H9 (cell line): ENCODE measurements around the gene ODR4. TPM values are rescaled to one million over a fixed set of nuclear protein-coding genes. Genes with fewer than 3 reads are reported as not detected.

Experiments used
- DNase-seq: peaks from one replicate; pipeline ENCODE4 v3.0.0-alpha.2; 2017
- H2AFZ ChIP-seq: one replicate; pipeline ENCODE4 v1.6.1; 2013; ENCODE audit warnings: mild to moderate bottlenecking, low read length, control low read depth, moderate library complexity
- H2AK5ac ChIP-seq: 2 replicates; pipeline ENCODE4 v1.6.1; 2013; ENCODE audit warnings: low read length, control low read depth, mixed read lengths; ENCODE audit not compliant: insufficient read length
- H2BK120ac ChIP-seq: one replicate; pipeline ENCODE4 v1.6.1; 2013; ENCODE audit warnings: low read depth, mild to moderate bottlenecking, low read length, control low read depth, inconsistent platforms; ENCODE audit not compliant: poor library complexity, severe bottlenecking
- H2BK12ac ChIP-seq: 2 replicates; pipeline ENCODE4 v1.6.1; 2013; ENCODE audit warnings: low read length, control low read depth, mixed read lengths, low read depth; ENCODE audit not compliant: insufficient read length
- H2BK15ac ChIP-seq: 2 replicates; pipeline ENCODE4 v1.6.1; 2013; ENCODE audit warnings: low read depth, low read length, control low read depth
- H2BK20ac ChIP-seq: one replicate; pipeline ENCODE4 v1.6.1; 2013; ENCODE audit warnings: low read depth, mild to moderate bottlenecking, low read length, control low read depth, inconsistent platforms; ENCODE audit not compliant: poor library complexity, severe bottlenecking
- H2BK5ac ChIP-seq: 2 replicates; pipeline ENCODE4 v1.6.1; 2013; ENCODE audit warnings: low read length, control low read depth, mixed read lengths; ENCODE audit not compliant: insufficient read length
- H3K14ac ChIP-seq: 2 replicates; pipeline ENCODE4 v1.6.1; 2013; ENCODE audit warnings: low read length, control low read depth; ENCODE audit not compliant: insufficient read depth
- H3K18ac ChIP-seq: 2 replicates; pipeline ENCODE4 v1.6.1; 2013; ENCODE audit warnings: low read depth, mild to moderate bottlenecking, mixed read lengths, low read length, control low read depth; ENCODE audit not compliant: insufficient read length
- H3K23ac ChIP-seq: 2 replicates; pipeline ENCODE4 v1.6.1; 2013; ENCODE audit warnings: low read length, control low read depth, mixed read lengths, low read depth; ENCODE audit not compliant: insufficient read length
- H3K23me2 ChIP-seq: 2 replicates; pipeline ENCODE4 v1.6.1; 2013; ENCODE audit warnings: low read depth, mild to moderate bottlenecking, mixed read lengths, low read length, control low read depth; ENCODE audit not compliant: insufficient read length, poor library complexity, severe bottlenecking
- H3K27ac ChIP-seq: 2 replicates; pipeline ENCODE4 v1.5.1; 2013; ENCODE audit warnings: low read length, control low read depth, mixed read lengths, low read depth; ENCODE audit not compliant: insufficient read length
- H3K27me3 ChIP-seq: 2 replicates; pipeline ENCODE4 v1.6.1; 2013; ENCODE audit warnings: low read length, control low read depth, inconsistent platforms; ENCODE audit not compliant: insufficient read depth
- H3K4ac ChIP-seq: 2 replicates; pipeline ENCODE4 v1.6.1; 2013; ENCODE audit warnings: low read depth, mild to moderate bottlenecking, control low read depth, inconsistent platforms, low read length, moderate library complexity
- H3K4me1 ChIP-seq: 2 replicates; pipeline ENCODE4 v1.6.1; 2013; ENCODE audit warnings: low read length, control low read depth, inconsistent platforms; ENCODE audit not compliant: insufficient read depth
- H3K4me2 ChIP-seq: 2 replicates; pipeline ENCODE4 v1.6.1; 2013; ENCODE audit warnings: low read length, control low read depth, mixed read lengths; ENCODE audit not compliant: insufficient read length, insufficient read depth
- H3K56ac ChIP-seq: 2 replicates; pipeline ENCODE4 v1.6.1; 2013; ENCODE audit warnings: low read depth, mild to moderate bottlenecking, mixed read lengths, low read length, control low read depth; ENCODE audit not compliant: insufficient read length
- H3K79me1 ChIP-seq: 2 replicates; pipeline ENCODE4 v1.6.1; 2013; ENCODE audit warnings: low read depth, mild to moderate bottlenecking, moderate library complexity, low read length, control low read depth, inconsistent platforms; ENCODE audit not compliant: insufficient read depth, poor library complexity, severe bottlenecking
- H3K79me2 ChIP-seq: 2 replicates; pipeline ENCODE4 v1.6.1; 2013; ENCODE audit warnings: low read length, control low read depth, inconsistent platforms; ENCODE audit not compliant: insufficient read depth
- H3K9ac ChIP-seq: 2 replicates; pipeline ENCODE4 v1.6.1; 2013; ENCODE audit warnings: low read length, control low read depth, mixed read lengths; ENCODE audit not compliant: insufficient read length; ENCODE audit errors: extremely low read depth
- H3K9me3 ChIP-seq: one replicate; pipeline ENCODE4 v1.6.1; 2013; ENCODE audit warnings: low read depth, low read length, inconsistent platforms; ENCODE audit not compliant: control insufficient read depth
- H3T11ph ChIP-seq: one replicate; pipeline ENCODE4 v1.6.1; 2013; ENCODE audit warnings: mild to moderate bottlenecking, low read length, control low read depth, inconsistent platforms
- H4K20me1 ChIP-seq: one replicate; pipeline ENCODE4 v1.6.1; 2013; ENCODE audit not compliant: control insufficient read depth, insufficient read length, insufficient read depth
- H4K5ac ChIP-seq: 2 replicates; pipeline ENCODE4 v1.6.1; 2013; ENCODE audit warnings: low read depth, mild to moderate bottlenecking, mixed read lengths, low read length, control low read depth; ENCODE audit not compliant: insufficient read length
- H4K8ac ChIP-seq: replicated peaks from 2 replicates; pipeline ENCODE4 v1.6.1; 2013; ENCODE audit warnings: low read length, control low read depth, mixed read lengths, low read depth; ENCODE audit not compliant: insufficient read length
- H4K91ac ChIP-seq: 2 replicates; pipeline ENCODE4 v1.6.1; 2013; ENCODE audit warnings: low read depth, mild to moderate bottlenecking, moderate library complexity, mixed read lengths, low read length, control low read depth; ENCODE audit not compliant: insufficient read length
- H3K27ac Mint-ChIP-seq, 3 experiments: 2 replicates in 2 of 3; 3 replicates in 1 of 3; pipeline ENCODE4 v1.8.0; 2020 to 2021; ENCODE audit warnings: mixed read lengths in 3 of 3, mild to moderate bottlenecking in 1 of 3, moderate library complexity in 1 of 3
- H3K27me3 Mint-ChIP-seq: 2 replicates; pipeline ENCODE4 v1.8.0; 2021; ENCODE audit warnings: low read depth, mild to moderate bottlenecking, moderate library complexity, mixed read lengths
- H3K36me3 Mint-ChIP-seq, 3 experiments: 2 replicates in 2 of 3; 3 replicates in 1 of 3; pipeline ENCODE4 v1.8.0; 2020 to 2021; ENCODE audit warnings: low read depth in 3 of 3, mixed read lengths in 3 of 3; ENCODE audit not compliant: insufficient read depth in 1 of 3
- H3K4me1 Mint-ChIP-seq, 2 experiments: 2 replicates each; pipeline ENCODE4 v1.8.0; 2020; ENCODE audit warnings: mixed read lengths in 2 of 2
- H3K4me3 Mint-ChIP-seq, 2 experiments: 2 replicates in 1 of 2; 3 replicates in 1 of 2; pipeline ENCODE4 v1.8.0; 2020 to 2021; ENCODE audit warnings: mild to moderate bottlenecking in 2 of 2, mixed read lengths in 2 of 2, moderate library complexity in 1 of 2
- H3K9me3 Mint-ChIP-seq, 2 experiments: 2 replicates in 1 of 2; 3 replicates in 1 of 2; pipeline ENCODE4 v1.8.0; 2020; ENCODE audit warnings: mild to moderate bottlenecking in 2 of 2, mixed read lengths in 2 of 2, moderate library complexity in 1 of 2
- whole genome bisulfite sequencing: extraction: QIAGEN DNeasy Blood & Tissue Kit; methylation state at CpG from one replicate; pipeline ENCODE4 v1.1.7; 2013; ENCODE audit warnings: missing lambda C conversion rate, low lambda C conversion rate, mixed read lengths; ENCODE audit not compliant: insufficient read length; ENCODE audit errors: extremely low coverage; 5-methylcytosine and 5-hydroxymethylcytosine counted together
- total RNA-seq: library from RNA; stranded (reverse); gene quantifications from 2 replicates; pipeline ENCODE4 v1.2.1, GENCODE V29; 2021
- TF ChIP-seq, protein P1 (sequence below): fragments of 200-600 bp; sonication (generic); conservative IDR thresholded peaks from 3 replicates; pipeline ENCODE4 v1.8.0; 2021; ENCODE audit warnings: antibody characterized with exemption, mild to moderate bottlenecking

Gene ODR4
- total RNA-seq, 1 experiment from 2014 or later, result 17.1 TPM

DNA sequence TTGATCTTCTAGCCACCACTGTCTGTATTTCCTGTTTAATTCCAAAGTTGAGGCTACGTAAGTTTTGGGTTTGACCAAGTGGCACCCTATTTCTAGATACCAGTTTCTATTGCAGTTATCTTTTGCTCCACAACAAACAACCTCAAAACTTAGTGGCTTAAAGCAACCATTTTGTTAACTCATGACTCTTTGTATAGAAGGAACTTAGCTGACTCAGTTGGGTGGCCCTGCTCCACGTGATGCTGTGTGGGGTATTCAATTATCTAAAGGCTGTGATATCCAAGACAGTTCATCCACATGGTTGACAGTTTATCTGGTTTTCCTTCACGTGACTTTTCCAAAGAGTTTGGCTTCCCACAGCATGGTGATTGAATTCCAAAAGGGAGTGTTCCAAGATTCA, 50.5 kb downstream of the ODR4 start:
- Histone ChIP-seq H3K9me3 (no peaks in the 10 kb centered on the region), H2BK120ac (no peak overlapping the region), H3K79me1 (no peaks in the 10 kb centered on the region), H3K9ac (no peak overlapping the region), H4K20me1 (no peaks in the 10 kb centered on the region), H4K8ac (no peak overlapping the region), H3K4me1 (no peaks in the 10 kb centered on the region), H2BK5ac (no peak overlapping the region), H2AK5ac (no peak overlapping the region), H3K56ac (no peak overlapping the region), H2AFZ (no peak overlapping the region), H3K18ac (no peak overlapping the region), H3K4ac (no peak overlapping the region), H2BK15ac (no peak overlapping the region), H3K14ac (no peak overlapping the region), H3K27ac (no peak overlapping the region), H4K91ac (no peak overlapping the region), H3K23ac (no peak overlapping the region), H3K23me2 (no peaks in the 10 kb centered on the region), H3K27me3 (no peaks in the 10 kb centered on the region), H3T11ph (no peak overlapping the region), H4K5ac (no peak overlapping the region), H3K79me2 (no peaks in the 10 kb centered on the region), H3K4me2 (no peak overlapping the region), H2BK12ac (no peak overlapping the region), H2BK20ac (no peak overlapping the region)
- DNase-seq, result no peak
- no peaks in the 10 kb centered on the region for H3K36me3 Mint-ChIP-seq
- no CpG with 5 or more reads among the region's 3 CpGs for WGBS
- no peak overlapping the region for H3K27ac Mint-ChIP-seq
- no peaks in the 10 kb centered on the region for H3K9me3 Mint-ChIP-seq
- H3K4me3 Mint-ChIP-seq, result no peak overlapping the region
- TF ChIP-seq, protein P1, sequence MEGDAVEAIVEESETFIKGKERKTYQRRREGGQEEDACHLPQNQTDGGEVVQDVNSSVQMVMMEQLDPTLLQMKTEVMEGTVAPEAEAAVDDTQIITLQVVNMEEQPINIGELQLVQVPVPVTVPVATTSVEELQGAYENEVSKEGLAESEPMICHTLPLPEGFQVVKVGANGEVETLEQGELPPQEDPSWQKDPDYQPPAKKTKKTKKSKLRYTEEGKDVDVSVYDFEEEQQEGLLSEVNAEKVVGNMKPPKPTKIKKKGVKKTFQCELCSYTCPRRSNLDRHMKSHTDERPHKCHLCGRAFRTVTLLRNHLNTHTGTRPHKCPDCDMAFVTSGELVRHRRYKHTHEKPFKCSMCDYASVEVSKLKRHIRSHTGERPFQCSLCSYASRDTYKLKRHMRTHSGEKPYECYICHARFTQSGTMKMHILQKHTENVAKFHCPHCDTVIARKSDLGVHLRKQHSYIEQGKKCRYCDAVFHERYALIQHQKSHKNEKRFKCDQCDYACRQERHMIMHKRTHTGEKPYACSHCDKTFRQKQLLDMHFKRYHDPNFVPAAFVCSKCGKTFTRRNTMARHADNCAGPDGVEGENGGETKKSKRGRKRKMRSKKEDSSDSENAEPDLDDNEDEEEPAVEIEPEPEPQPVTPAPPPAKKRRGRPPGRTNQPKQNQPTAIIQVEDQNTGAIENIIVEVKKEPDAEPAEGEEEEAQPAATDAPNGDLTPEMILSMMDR, result no peak
- H3K4me1 Mint-ChIP-seq, result no peaks in the 10 kb centered on the region
- H3K27me3 Mint-ChIP-seq, result no peaks in the 10 kb centered on the region
